Measurements from ENCODE around the gene MAP3K14. TPM values are rescaled to one million over a fixed set of nuclear protein-coding genes. Genes with fewer than 3 reads are reported as not detected.

The MAP3K14 gene
- total RNA-seq, 1 experiment from 2014 or later: 16.4 TPM

- Histone ChIP-seq H3K36me3 (ENCODE audit: control insufficient read depth in 1 of 2, insufficient read depth in 2 of 2, low read length in 2 of 2) (no peaks in the 10 kb centered on the region), H3K27ac (ENCODE audit: low read depth, low read length) (no peak overlapping the region), H3K4me1 (ENCODE audit: control insufficient read depth in 1 of 2, insufficient read depth in 2 of 2, low read length in 2 of 2) (peaks cover 26 to 41% of the 10 kb centered on the region in 2 experiments), H3K9me2 (ENCODE audit: insufficient read depth) (no peaks in the 10 kb centered on the region), H3K79me2 (ENCODE audit: insufficient read depth, low read length) (no peaks in the 10 kb centered on the region), H3K9me3 (ENCODE audit: control insufficient read depth in 1 of 2, insufficient read depth in 1 of 2, low read depth in 1 of 2, low read length in 2 of 2) (no peaks in the 10 kb centered on the region), H2AFZ (ENCODE audit: low read depth, low read length, poor library complexity, severe bottlenecking) (no peak overlapping the region), H3K9ac (ENCODE audit: low read length) (no peak overlapping the region), H3K4me2 (ENCODE audit: low read length) (no peak overlapping the region), H3K4me3 (replicated peaks in 1 of 2; ENCODE audit: low read depth in 1 of 2, low read length in 2 of 2) (no peak overlapping the region), H4K20me1 (ENCODE audit: insufficient read depth) (no peaks in the 10 kb centered on the region), H3K27me3 (ENCODE audit: insufficient read depth, low read length) (no peaks in the 10 kb centered on the region)
- POLR2A ChIA-PET: no interaction called here
- intact Hi-C loops (cut with micrococcal nuclease): no loop called here
- TF ChIP-seq POLR2A (IDR thresholded peaks at IDR 0.05; ENCODE audit: borderline replicate concordance, extremely low read depth, insufficient read depth, insufficient read length) (no peak), EZH2 (IDR thresholded peaks at IDR 0.05) (no peak), JUND (IDR thresholded peaks at IDR 0.05) (no peak), RAD21 (IDR thresholded peaks at IDR 0.05; ENCODE audit: low read depth) (no peak), CTCF (IDR thresholded peaks at IDR 0.05 in 2 of 3, conservative IDR thresholded peaks at IDR 0.05 in 1 of 3; ENCODE audit: borderline replicate concordance in 1 of 3, insufficient read depth in 1 of 3, low read depth in 2 of 3, low read length in 2 of 3) (no peak), SRF (IDR thresholded peaks at IDR 0.05; ENCODE audit: low read depth) (no peak), EZH2phosphoT487 (IDR thresholded peaks at IDR 0.05; ENCODE audit: borderline replicate concordance) (no peak), SIN3A (IDR thresholded peaks at IDR 0.05; ENCODE audit: low read depth) (no peak), CBX3 (IDR thresholded peaks at IDR 0.05; ENCODE audit: low read depth) (no peak), ZNF274 (IDR thresholded peaks at IDR 0.05; ENCODE audit: low read depth, low read length) (no peak), EGR1 (IDR thresholded peaks at IDR 0.05; ENCODE audit: low read depth) (no peak), ZFX (IDR thresholded peaks at IDR 0.05) (no peak), CEBPB (IDR thresholded peaks at IDR 0.05; ENCODE audit: low read depth) (no peak), MAX (IDR thresholded peaks at IDR 0.05) (no peak), TCF7L2 (IDR thresholded peaks at IDR 0.05; ENCODE audit: borderline replicate concordance, extremely low read depth, insufficient read depth, insufficient read length) (no peak), ELF1 (IDR thresholded peaks at IDR 0.05; ENCODE audit: borderline replicate concordance, low read depth) (no peak), SP1 (IDR thresholded peaks at IDR 0.05; ENCODE audit: low read depth) (no peak)
- TF ChIP-seq, protein P1, sequence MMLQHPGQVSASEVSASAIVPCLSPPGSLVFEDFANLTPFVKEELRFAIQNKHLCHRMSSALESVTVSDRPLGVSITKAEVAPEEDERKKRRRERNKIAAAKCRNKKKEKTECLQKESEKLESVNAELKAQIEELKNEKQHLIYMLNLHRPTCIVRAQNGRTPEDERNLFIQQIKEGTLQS (IDR thresholded peaks at IDR 0.05): no peak
- no TSS peak for BruUV-seq (replicated peaks)
- CTCF ChIA-PET: interaction anchor here (1.1 to 5.9 kb wide), 3 partner anchors 14 to 98 kb away, joined by 3 to 55 read pairs (median 5); partner anchors contain the start of gene ACBD4
- RAD21 ChIA-PET (ENCODE audit: low non-redundant PET in 1 of 2, low total read pairs in 2 of 2, uncharacterized antibody in 2 of 2, unreplicated experiment in 2 of 2): no interaction called here
- ATAC-seq (no peak), DNase-seq (ENCODE audit: low read depth, low spot score) (no peak)
Measured at GRCh38 chr17:45233423-45233924, 83.3 kb downstream of the MAP3K14 start.

All from HCT116 (cell line).